ENCODE measurements around the gene WNT3A. TPM values are rescaled to one million over a fixed set of nuclear protein-coding genes. Genes with fewer than 3 reads are reported as not detected.

Gene WNT3A
- total and polyA plus RNA-seq, 3 donors from 2014 or later, result 0.08 to 0.19 (median 0.13) TPM

GRCh38 chr1:228023294-228023639, 16.5 kb downstream of the WNT3A start:
- H3K27ac ChIP-seq, result no peak overlapping the region
- no peaks in the 10 kb centered on the region for H3K9me3 ChIP-seq
- H3K27me3 ChIP-seq, result no peaks in the 10 kb centered on the region
- intact Hi-C loops (cut with DNase I; ENCODE audit: low total_unique reads), result no loop called here
- no peaks in the 10 kb centered on the region for H3K36me3 ChIP-seq (ENCODE audit: low read depth, missing control alignments)
- WGBS, 2 donors, result 75 to 76% methylated on average over 3 of the region's 3 CpGs
- TF ChIP-seq, protein P1, sequence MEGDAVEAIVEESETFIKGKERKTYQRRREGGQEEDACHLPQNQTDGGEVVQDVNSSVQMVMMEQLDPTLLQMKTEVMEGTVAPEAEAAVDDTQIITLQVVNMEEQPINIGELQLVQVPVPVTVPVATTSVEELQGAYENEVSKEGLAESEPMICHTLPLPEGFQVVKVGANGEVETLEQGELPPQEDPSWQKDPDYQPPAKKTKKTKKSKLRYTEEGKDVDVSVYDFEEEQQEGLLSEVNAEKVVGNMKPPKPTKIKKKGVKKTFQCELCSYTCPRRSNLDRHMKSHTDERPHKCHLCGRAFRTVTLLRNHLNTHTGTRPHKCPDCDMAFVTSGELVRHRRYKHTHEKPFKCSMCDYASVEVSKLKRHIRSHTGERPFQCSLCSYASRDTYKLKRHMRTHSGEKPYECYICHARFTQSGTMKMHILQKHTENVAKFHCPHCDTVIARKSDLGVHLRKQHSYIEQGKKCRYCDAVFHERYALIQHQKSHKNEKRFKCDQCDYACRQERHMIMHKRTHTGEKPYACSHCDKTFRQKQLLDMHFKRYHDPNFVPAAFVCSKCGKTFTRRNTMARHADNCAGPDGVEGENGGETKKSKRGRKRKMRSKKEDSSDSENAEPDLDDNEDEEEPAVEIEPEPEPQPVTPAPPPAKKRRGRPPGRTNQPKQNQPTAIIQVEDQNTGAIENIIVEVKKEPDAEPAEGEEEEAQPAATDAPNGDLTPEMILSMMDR (IDR thresholded peaks at IDR 0.05), result no peak
- no peak for TF ChIP-seq POLR2A (IDR thresholded peaks at IDR 0.05)
- no peak for DNase-seq
- no peaks in the 10 kb centered on the region for H3K4me1 ChIP-seq
- no peak overlapping the region for H3K4me3 ChIP-seq

GRCh38 chr1:228029281-228029680, 22.5 kb downstream of the WNT3A start:
- DNase-seq, result no peak
- no peaks in the 10 kb centered on the region for H3K9me3 ChIP-seq
- no peaks in the 10 kb centered on the region for H3K4me1 ChIP-seq
- intact Hi-C loops (cut with DNase I; ENCODE audit: low total_unique reads), result no loop called here
- H3K4me3 ChIP-seq, result no peak overlapping the region
- TF ChIP-seq POLR2A (IDR thresholded peaks at IDR 0.05), result no peak
- TF ChIP-seq, protein P1 (IDR thresholded peaks at IDR 0.05), result no peak
- 70 to 80% methylated on average over 7 to 10 of the region's 10 CpGs for WGBS, 2 donors
- no peaks in the 10 kb centered on the region for H3K27me3 ChIP-seq
- no peaks in the 10 kb centered on the region for H3K36me3 ChIP-seq (ENCODE audit: low read depth, missing control alignments)
- no peak overlapping the region for H3K27ac ChIP-seq

- no peak for DNase-seq
- no peaks in the 10 kb centered on the region for H3K27me3 ChIP-seq
- no peaks in the 10 kb centered on the region for H3K4me1 ChIP-seq
- no peak overlapping the region for H3K27ac ChIP-seq
- intact Hi-C loops (cut with DNase I; ENCODE audit: low total_unique reads), result no loop called here
- no peak overlapping the region for H3K4me3 ChIP-seq
- H3K9me3 ChIP-seq, result no peaks in the 10 kb centered on the region
- TF ChIP-seq, protein P1 (IDR thresholded peaks at IDR 0.05), result no peak
- no peak for TF ChIP-seq POLR2A (IDR thresholded peaks at IDR 0.05)
- H3K36me3 ChIP-seq (ENCODE audit: low read depth, missing control alignments), result no peaks in the 10 kb centered on the region
- 78 to 87% methylated on average over 6 to 12 of the region's 12 CpGs for WGBS, 2 donors
Measured at GRCh38 chr1:228030451-228031201, 23.8 kb downstream of the WNT3A start.

DNA sequence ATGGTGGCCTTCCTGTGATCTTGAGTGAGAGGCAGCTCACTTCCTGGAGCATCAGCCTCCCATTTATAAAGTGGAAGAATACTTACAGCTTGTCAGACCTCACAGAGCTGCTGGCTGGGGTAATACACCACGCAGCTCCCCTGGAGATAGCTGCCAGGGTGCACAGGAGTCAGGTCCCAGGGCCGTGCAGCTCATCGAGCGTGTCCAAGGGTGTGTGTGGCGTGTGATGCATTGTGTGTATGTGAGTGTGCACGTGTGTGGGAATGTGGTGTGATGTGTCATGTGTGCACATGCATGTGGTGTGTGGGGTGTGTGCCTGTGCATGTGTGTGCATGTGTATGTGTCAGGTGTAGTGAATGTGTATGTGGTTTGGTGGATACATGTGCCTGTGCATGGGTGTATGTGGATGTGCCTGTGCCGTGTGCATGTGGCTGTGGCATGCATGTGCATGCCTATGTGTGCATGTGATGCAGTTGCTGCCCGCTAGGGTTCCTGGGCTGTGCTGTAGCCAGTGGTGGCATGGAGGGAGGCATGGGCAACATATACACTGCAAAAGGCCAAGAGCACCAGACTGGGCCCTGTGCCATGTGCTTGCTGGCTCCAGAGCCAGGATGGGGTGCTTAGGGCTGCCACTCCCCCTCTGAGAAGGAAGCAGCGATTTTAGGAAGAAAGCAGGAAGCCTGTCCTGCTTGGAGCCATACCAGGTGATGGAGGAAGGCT, 24.6 kb downstream of the WNT3A start:
- intact Hi-C loops (cut with DNase I; ENCODE audit: low total_unique reads), result no loop called here
- Histone ChIP-seq H3K36me3 (ENCODE audit: low read depth, missing control alignments) (no peaks in the 10 kb centered on the region), H3K4me1 (no peaks in the 10 kb centered on the region), H3K9me3 (no peaks in the 10 kb centered on the region), H3K27ac (no peak overlapping the region), H3K4me3 (no peak overlapping the region), H3K27me3 (no peaks in the 10 kb centered on the region)
- DNase-seq, result no peak
- WGBS, 2 donors, result 91 to 94% methylated on average over 8 to 9 of the region's 9 CpGs
- TF ChIP-seq POLR2A (IDR thresholded peaks at IDR 0.05), result no peak
- TF ChIP-seq, protein P1 (IDR thresholded peaks at IDR 0.05), result no peak
